CD4-positive, alpha-beta T cell treated with Interleukin-17A for 4 hours (primary cell): Measurements from ENCODE around the gene HRH2.
"Not testable (repeated sequence)": the region's sequence is repeated elsewhere in the genome, so short reads cannot be mapped to it uniquely, and the experiment has no call there.

Experiments
- DNase-seq: peaks from one replicate; pipeline ENCODE4 v3.0.0-alpha.2; 2020; ENCODE audit warnings: mixed read lengths

Gene HRH2

DNA sequence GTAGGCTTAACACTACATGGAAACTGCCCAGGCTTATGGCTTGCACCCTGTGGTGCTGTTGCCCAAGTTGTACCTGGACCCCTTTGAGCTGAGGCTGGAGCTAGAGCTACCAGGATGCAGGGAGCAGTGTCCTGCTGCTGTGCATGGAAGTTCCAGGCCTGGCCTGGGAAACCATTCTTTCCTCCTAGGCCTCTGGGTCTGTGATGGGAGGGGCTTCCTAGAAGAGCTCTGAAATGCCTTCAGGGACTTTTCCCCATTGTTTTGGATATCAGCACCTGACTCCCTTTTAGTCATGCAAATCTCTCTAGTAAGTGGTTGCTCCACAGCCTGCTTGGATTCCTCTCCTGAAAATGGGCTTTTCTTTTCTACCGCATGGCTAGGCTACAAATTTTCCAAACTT is 7.9 kb upstream of the HRH2 start:
- no peak for DNase-seq

DNA sequence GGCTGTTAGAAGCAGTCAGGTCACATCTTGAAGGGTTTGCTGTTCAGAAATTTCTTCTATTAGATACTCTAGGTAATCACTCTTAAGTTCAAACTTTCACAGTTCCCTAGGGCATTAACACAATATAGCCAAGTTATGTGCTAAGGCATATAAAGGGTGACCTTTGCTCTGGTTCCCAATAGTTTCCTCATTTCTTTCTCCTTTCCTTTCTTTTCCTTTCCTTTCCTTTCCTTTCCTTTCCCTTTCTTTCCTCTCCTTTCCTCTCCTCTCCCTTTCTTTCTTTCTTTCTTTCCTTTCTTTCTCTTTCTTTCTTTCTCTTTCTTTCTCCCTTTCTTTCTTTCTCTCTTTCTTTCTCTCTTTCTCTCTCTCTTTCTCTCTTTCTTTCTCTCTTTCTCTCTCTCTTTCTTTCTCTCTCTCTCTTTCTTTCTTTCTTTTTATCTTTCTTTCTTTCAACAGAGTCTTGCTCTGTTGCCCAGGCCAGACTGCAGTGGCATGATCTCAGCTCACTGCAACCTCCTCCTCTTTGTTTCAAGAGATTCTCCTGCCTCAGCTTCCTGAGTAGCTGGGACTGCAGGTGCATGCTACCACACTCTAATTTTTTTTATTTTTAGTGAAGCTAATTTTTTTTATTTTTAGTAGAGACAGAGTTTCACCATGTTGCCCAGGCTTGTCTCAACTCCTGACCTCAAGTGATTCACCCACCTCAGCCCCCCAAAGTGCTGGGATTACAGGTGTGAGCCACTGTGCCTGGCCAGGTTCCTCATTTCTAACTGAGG is 7.3 kb upstream of the HRH2 start:
- not testable (repeated sequence) for DNase-seq

DNA sequence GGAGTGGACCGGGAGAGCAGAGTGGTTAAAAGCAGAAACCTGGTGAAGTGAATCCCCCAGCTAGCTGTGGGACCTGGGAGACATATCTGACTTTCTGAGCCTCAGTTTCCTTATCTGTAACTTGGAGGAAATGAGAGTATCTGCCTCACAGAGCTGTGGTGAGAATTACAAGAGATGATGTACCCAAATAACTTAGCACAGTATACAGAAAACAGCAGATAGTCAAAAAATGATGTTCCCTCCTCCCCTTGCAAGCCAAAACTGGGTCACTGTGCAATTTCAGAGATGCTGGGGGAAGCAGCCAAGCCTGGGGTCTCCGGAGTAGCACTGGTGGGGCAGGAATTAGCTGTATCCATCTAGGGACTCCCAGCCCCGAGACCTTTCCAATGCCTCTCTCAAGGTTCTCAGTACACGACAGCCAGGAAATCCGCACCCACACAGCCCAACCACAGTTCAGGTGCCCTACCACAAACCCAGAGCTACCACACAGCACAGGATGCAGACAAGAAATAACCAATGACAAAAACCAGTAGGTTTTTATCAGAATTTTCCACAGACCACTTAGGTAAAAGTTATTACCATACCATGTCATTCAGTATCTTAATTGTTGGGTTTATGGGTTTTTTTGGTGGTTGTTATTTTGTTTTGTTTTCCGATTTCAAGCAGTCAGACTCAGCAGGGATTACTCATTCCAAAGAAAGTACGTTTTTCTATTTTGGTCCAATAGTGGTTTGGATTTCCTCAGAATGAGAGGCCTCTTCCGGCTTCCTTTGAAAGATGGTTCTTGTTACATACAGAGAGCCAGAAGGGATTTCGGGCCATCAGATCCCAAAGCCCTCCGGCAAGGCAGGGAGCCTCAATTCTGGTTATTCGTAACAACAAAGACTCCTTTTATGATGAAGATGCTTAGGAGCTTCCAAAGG is 4.9 kb upstream of the HRH2 start:
- peak; percentile 77 for DNase-seq

DNA sequence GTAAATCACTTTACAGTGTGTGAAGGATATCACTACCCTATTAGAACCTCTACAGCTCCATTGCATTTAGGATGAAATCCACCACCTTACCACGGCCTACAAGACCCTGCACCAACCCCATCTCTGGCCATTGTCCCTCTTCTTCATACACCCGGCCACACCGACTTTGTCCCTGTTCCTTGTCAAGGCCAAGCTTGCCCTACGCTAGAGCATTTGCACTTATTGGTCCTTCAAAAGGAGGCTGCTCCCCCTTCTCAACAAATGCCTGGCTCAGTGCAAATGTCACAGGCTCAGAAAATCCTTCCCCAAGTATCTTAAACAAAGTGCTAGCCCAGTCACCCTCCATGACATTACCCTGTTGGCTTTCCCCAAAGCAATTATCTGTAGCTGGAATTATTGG is 4.1 kb upstream of the HRH2 start:
- DNase-seq: no peak

GRCh38 chr5:175654339-175654738 is 3.5 kb upstream of the HRH2 start:
- no peak for DNase-seq

- peak; percentile 23 for DNase-seq
Measured at GRCh38 chr5:175654807-175655206, 3.1 kb upstream of the HRH2 start.

- DNase-seq: no peak
Measured at GRCh38 chr5:175655411-175655810, 2.5 kb upstream of the HRH2 start.

GRCh38 chr5:175656966-175657365 is 905 bp upstream of the HRH2 start:
- DNase-seq: no peak

DNA sequence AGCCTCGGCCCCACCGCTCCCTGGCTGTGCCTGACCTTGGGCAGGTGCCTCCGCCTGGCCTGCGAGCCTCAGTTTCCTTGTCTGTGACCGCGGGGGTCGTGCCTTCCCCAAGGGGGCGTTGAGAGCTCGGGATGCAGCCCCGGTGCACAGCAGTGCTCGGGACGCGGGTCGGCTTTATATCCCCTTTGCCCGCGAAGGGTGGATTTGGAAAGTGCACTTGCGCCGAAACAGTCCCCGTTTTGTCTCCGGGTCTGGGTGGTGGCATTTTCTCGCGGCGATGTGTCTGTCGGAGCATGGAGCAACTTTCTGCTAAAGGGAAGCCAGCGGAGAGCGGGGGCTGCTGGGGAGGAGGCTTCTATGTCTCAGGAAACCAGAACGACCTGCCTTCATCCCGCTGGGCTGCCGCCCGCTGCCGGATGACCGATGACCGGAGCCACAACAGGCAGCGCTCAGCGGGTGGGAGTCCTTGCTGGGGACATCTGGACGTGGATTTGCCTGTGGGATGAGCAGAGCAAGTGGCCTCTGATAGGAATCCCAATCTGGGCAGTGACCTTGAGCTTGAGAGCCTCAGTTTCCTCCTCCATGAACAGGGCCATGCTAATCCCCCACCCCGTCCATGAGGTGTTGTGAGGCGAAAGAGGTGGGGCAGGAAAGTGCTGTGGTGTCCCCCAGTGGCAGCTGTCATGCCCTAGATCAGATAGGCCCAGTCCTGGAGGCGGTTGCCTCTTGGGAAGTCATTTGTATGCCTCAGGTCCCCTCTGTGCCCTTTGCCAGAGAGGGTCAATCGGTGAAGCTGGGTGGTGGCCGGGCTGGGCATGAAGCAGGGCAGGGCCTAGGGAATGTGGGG is 651 bp downstream of the HRH2 start:
- DNase-seq: peak; percentile 62

- DNase-seq: no peak
Measured at GRCh38 chr5:175659546-175660253, 1.8 kb downstream of the HRH2 start.

DNA sequence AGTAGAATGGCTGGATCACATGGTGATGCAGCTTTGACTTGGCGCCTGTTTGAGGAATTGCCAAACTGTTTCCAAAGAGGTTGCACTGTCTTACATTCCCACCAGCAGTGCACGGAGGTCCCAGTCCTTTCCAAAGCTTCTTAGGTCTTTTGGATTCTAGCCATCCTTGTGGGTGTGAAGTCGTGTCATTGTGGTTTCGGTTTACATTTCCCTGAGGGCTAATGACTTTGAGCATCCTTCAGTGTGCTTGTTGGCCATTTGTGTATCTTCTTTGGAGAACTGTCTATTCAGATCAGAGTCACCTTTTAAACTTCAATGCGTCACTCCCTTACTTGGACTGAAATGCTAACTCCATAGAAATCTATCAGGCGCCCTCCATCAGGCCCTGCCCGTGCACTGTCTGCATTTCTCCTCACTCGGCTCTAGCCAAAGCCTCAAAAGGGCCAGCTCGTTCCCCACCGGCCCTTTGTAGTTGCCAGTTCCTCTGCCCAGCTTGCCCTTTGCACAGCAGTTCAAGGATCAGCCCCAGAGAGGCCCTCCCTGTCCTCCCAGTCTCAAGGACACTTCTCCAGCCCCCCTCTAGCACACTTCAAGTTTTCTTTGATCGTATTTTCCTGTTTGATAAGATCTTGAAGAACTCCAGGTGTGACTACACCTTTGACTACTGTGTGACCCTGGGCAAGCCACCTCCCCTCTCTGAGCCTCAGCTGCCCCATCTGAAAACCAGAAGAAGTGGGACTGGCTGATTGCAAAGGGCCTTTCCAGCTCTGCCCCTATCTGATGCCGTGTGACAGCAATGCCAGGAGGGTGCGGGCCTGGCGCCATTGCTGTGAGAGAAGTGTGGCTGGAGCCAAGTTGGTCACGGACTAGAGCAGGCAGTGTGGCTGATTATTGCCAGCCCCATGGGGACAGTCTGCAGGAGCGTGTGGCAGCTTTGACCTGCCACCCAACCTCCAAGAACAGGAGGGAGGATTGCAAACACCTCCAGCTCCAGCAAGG is 5.6 kb downstream of the HRH2 start:
- no peak for DNase-seq

DNA sequence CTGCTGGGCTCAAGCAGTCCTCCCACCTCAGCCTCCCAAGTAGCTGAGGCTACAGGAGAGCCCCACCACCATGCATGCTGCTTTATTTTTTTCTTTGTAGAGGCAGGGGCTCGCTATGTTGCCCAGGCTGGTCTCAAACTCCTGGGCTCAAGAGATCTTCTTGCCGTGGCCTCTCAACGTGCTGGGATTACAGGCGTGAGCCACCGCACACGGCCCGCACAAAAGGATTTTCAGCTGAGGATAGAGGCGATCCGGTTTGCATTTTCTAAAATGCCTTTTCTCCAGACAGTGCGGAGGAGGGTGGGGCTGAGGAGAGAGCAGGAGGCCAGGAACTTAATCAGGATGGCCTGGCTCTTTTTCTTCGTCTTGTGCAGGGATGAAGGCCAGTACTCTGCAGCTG is 6.9 kb downstream of the HRH2 start:
- no peak for DNase-seq

DNA sequence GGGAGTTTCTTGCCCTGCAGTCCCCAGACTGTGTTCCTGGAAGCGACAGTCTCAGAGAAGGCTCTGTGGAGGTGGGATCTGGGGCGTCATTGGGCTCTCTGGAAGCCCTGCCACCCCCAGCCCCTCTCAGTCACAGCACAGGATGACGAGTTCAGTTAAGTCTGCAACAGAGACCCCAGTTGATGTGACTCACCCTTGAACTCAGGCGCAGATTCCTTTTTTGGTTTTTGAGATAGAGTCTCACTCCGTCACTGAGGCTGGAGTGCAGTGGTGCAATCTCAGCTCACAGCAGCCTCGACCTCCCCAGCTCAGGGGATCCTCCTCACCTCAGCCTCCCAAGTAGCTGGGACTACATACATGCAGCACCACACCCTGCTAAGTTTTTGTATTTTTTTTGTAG is 8.3 kb downstream of the HRH2 start:
- DNase-seq: no peak

DNA sequence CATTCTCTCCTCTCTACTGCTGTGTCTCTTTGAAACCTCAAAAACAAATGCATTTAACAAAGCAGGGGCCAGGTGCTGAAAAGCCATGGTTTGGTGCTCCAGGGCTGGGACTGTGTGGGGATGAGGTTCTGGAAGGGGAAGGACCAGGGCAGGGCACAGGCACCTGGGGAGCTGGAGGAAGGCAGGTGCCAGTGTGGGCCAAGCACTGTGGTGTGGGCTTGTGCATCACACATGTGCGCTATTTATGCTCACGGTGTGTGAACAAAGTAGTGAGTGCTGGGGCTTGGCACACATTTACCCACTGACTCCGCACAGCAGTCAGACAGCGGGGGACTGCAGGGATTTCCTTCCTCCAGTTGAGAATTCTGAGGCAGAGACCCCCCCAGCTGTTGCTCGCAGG is 10.1 kb downstream of the HRH2 start:
- DNase-seq: no peak

DNA sequence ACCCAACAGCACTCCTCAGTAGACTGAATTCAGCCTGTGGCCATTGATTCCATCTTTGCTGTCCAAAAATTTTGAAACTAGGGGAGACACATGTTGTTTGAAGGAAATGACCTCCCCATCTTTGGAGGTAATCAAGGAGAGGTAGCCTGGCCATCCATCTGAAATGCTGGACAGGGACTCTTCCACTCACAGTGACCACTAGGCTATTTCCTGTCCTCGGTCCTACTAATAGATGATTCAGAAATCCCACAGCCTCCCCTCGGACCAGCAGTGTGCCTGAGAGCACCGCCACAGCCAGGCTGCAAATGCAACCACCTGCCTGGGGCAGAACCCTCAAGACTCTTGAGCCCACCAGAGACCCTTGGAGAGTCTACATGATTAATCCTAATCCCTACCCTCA is 12.5 kb downstream of the HRH2 start:
- DNase-seq: no peak

GRCh38 chr5:175671013-175671412 is 13.1 kb downstream of the HRH2 start:
- DNase-seq: no peak

- no peak for DNase-seq
Measured at GRCh38 chr5:175672976-175673648, 15.2 kb downstream of the HRH2 start.

DNA sequence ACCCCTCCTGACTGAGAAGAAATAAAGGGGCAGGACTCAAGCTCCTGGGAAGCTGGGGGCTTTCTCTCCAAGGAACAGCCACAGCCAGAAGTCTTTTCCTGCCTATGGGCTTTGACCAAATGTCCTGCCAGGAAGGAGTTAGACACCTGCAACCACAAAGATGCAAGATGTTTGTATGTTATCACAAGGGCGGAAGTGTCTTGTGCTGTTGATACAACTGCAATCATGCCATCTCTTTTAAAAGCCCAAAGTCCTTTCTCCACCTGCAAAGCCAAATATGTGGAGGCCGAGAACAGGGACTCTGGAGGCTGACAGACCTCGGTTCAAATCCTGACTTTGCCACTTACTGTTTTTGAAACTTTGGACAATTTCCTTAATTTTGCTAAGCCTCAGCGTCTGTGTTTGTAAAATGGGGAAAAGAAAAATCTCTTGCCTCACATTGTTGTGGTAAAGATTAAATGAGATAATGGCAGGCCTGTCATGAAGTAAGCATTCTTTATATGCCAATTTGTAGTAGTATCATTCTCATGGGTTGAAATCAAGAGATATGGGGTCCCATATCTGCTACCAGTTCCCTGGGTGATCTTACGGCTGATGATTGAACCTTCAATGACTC is 17.0 kb downstream of the HRH2 start:
- DNase-seq: no peak

DNA sequence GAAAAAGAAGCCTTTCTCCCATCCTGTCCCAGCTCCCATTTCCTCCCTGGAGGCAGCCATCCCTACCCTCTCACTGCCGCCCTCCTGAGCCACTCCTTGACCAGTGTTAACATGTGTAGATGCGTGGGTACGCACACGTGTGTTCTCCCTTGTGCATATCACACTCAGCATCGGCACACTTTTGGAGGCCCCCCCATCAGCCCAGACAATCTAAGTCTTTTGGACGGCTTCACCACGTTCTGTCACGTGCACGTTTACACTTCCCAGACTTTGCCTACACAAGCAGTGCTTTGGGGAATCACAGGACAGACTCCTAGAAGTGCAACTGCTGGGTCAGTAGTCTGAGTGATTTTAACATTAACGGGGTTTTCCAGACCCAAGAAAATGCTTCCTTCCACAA is 18.0 kb downstream of the HRH2 start:
- no peak for DNase-seq

DNA sequence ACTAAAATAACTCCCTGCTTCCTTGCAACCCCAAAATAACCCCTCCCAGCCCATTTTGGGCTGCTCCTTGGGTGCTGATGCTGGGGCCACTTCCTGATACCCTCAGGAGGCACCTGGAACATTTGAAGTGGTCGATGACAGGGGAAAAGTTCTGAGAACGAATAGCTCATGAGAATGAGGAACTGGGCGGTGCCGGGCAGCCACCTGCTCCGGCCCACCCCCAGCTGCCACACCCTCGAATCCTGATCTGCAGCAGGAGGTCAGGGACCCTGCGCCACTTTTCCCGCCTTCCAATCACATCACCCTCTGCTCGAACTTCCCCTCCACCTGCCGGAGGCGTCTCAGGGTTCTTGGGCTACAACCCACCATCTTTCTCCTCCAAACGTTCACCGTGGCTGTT is 19.7 kb downstream of the HRH2 start:
- no peak for DNase-seq
